Measurements from ENCODE around the gene RTCA.
"Not testable (repeated sequence)": the region's sequence is repeated elsewhere in the genome, so short reads cannot be mapped to it uniquely, and the experiment has no call there.

Gene RTCA

GRCh38 chr1:100264081-100264480, 1.9 kb upstream of the RTCA start:
- DNase-seq = not testable (repeated sequence)

GRCh38 chr1:100265562-100265930, 470 bp upstream of the RTCA start:
- no peak for DNase-seq

- DNase-seq = no peak
These were observed 725 bp downstream of the RTCA start for GRCh38 chr1:100266741-100267140.

GRCh38 chr1:100267284-100267683, 1.3 kb downstream of the RTCA start:
- DNase-seq = no peak

GRCh38 chr1:100268202-100268601, 2.2 kb downstream of the RTCA start:
- DNase-seq = no peak

GRCh38 chr1:100277866-100278265, 11.8 kb downstream of the RTCA start:
- DNase-seq = no peak

GRCh38 chr1:100279358-100279923, 13.4 kb downstream of the RTCA start:
- no peak for DNase-seq

GRCh38 chr1:100279954-100280682, 14.1 kb downstream of the RTCA start:
- DNase-seq = no peak

- DNase-seq = no peak
These were observed 18.6 kb downstream of the RTCA start for GRCh38 chr1:100284591-100284990.

- DNase-seq = no peak
These were observed 21.1 kb downstream of the RTCA start for GRCh38 chr1:100287162-100287561.

- DNase-seq = no peak
These were observed 24.3 kb downstream of the RTCA start for GRCh38 chr1:100290291-100290690.

- no peak for DNase-seq
These were observed 26.7 kb downstream of the RTCA start for GRCh38 chr1:100292711-100293110.

GRCh38 chr1:100296140-100296539, 30.1 kb downstream of the RTCA start:
- DNase-seq = no peak

- DNase-seq = not testable (repeated sequence)
These were observed 31.0 kb downstream of the RTCA start for GRCh38 chr1:100296997-100297396.

- DNase-seq = no peak
These were observed 32.5 kb downstream of the RTCA start for GRCh38 chr1:100298512-100298911.

- DNase-seq = no peak
These were observed 33.7 kb downstream of the RTCA start for GRCh38 chr1:100299521-100300222.

GRCh38 chr1:100300691-100301090, 34.7 kb downstream of the RTCA start:
- DNase-seq = no peak

- no peak for DNase-seq
These were observed 36.7 kb downstream of the RTCA start for GRCh38 chr1:100302739-100303138.

- no peak for DNase-seq
These were observed 38.2 kb downstream of the RTCA start for GRCh38 chr1:100304227-100304626.

GRCh38 chr1:100304921-100305320, 38.9 kb downstream of the RTCA start:
- DNase-seq = no peak

- no peak for DNase-seq
These were observed 39.9 kb downstream of the RTCA start for GRCh38 chr1:100305954-100306353.

GRCh38 chr1:100306735-100307313, 40.8 kb downstream of the RTCA start:
- DNase-seq = no peak

GRCh38 chr1:100308777-100309176, 42.8 kb downstream of the RTCA start:
- no peak for DNase-seq

- no peak for DNase-seq
These were observed 43.8 kb downstream of the RTCA start for GRCh38 chr1:100309863-100310262.
